DMS 273 treated with DMSO at 0.1 percent for 48 hours (cell line): Measurements from ENCODE around the gene KCNMB3.
"Not testable (repeated sequence)": the region's sequence is repeated elsewhere in the genome, so short reads cannot be mapped to it uniquely, and the experiment has no call there.

ENCODE experiments used
- DNase-seq: peaks from one replicate; lab custom pipeline; 2025; lab: John Stamatoyannopoulos, UW

KCNMB3 gene

GRCh38 chr3:179264449-179264848, 13.5 kb upstream of the KCNMB3 start:
- DNase-seq: no peak

GRCh38 chr3:179263134-179263533, 12.2 kb upstream of the KCNMB3 start:
- DNase-seq: no peak

GRCh38 chr3:179260949-179261765, 10.2 kb upstream of the KCNMB3 start:
- DNase-seq: no peak

- not testable (repeated sequence) for DNase-seq
Observed at GRCh38 chr3:179259959-179260756, 9.2 kb upstream of the KCNMB3 start.

DNA sequence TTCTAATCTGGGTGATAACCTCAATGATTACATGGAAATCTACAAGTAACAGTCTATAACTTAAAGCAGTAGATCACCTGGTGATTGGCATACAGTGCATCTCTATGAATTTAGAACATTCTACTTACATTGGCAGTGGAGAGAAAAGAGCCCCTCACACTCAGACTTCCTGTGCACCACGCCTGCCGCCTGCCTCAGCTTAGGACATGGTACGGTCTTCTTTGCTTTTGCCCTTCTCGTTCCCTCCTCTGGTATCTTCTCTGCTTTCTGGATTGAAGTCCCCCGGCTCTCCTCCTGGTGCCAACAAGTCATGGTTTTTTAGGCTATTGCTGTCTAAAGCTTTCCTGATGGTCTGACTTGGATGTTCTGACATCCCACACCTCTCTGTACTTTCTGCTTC, 7.9 kb upstream of the KCNMB3 start:
- no peak for DNase-seq

DNA sequence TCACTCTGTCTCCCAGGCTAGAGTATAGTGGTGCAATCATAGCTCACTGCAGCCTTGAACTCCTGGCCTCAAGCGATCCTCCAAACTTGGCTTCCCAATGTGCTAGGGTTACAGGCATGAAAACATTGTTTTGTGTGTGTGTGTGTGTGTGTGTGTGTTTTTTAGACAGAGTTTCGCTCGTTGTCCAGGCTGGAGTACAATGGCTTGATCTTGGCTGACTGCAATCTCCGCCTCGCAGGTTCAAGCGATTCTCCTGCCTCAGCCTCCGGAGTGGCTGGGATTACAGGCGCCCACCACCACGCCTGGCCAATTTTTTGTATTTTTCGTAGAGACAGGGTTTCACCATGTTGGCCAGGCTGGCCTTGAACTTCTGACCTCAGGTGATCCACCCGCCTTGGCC, 6.8 kb upstream of the KCNMB3 start:
- DNase-seq: not testable (repeated sequence)

DNA sequence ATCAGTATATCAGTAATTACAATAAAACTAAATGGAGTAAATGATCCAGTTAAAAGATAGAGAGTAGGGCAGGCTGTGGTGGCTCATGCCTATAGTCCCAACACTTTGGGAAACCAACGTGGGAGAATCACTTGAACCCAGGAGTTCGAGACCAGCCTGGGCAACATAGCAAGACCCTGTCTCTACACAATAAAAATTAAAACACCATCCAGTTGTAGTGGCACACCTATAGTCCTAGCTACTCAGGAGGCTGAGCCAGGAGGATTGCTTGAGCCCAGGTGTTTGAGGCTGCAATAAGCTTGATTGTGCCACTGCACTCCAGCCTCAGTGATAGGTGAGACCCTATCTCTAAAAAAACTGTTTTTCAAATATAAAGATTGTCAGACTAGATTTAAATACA, 5.9 kb upstream of the KCNMB3 start:
- DNase-seq: no peak

DNA sequence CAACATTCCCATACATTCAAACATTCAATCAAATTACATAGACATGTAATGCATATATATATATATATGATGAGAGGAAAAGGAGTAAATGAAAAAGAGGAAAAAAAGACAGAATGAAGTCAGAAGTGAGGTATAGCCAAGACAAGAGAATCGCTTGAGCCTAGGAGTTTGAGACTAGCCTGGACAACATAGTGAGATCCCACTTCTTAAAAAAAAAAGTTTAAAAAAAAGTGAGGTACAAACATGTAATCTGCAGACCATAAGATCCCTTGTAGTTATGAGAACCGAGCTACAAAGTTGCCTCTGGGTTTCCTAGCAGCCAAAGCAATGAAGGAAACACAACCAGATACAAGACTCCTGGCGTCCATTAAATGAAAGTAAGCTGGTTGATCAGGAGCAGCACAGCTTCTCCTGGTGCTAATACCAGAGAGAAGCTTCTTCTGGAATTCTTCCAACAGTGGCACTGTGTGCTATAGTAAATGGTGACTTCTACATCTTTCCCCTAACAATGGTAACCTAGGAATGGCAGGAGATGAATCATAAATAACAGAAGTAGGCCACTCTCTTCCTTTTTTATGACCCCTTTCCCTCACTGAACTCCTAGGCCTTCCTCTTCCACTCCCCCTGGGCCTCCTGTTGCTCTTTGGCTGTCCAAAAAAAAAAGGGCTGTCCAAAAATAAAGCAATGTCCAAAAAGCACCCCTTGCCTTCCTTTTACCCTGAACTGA, 3.5 kb downstream of the KCNMB3 start:
- DNase-seq: no peak

GRCh38 chr3:179244878-179245277, 6.0 kb downstream of the KCNMB3 start:
- DNase-seq: no peak

- DNase-seq: not testable (repeated sequence)
Observed at GRCh38 chr3:179242859-179243258, 8.1 kb downstream of the KCNMB3 start.

DNA sequence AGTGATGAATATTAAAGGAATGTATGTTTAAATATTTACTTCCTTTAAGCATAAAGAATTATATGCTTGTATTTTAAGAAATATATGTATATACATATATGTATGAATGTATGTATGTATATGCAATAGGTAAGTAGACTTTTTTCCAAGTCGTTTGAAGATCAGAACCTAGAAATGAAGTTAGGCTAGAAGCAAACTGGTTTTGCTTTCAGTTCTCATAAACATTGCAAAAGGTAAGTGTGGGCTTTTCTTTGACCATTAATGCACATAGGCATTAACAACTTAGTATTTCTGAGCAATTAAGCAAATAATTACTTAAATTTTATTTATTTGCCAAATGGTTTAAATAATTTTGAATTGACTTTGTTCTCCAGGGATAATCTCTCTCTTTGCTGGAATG, 10.6 kb downstream of the KCNMB3 start:
- DNase-seq: not testable (repeated sequence)

DNA sequence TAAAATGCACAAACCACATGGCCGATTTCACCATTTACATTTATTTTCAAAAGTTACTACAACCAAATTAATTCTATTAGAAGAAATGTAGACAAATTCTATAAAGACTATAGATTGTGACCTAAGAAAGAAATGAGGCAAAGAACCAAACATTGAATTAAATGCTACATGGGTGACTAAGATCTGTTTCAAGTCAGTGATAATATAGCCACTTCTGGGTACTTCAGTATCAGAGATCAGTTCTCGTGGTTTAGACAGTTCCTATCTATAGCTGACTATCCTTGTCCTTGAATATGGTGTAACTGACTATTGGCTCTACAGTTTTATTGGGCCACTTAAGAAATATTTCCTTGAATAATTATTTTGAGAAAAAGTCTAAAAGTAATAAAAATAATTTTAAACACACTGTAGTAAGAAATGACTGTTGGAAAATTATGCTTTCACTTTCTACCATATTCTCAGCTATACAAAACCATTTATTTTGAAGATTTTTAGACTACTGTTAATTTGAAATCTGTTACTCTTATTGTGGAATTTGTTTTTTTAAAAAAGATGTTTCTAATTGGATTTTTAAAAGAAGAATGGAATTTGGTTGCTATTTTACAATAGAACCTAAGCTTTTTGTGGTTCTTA, 14.1 kb downstream of the KCNMB3 start:
- DNase-seq: no peak

DNA sequence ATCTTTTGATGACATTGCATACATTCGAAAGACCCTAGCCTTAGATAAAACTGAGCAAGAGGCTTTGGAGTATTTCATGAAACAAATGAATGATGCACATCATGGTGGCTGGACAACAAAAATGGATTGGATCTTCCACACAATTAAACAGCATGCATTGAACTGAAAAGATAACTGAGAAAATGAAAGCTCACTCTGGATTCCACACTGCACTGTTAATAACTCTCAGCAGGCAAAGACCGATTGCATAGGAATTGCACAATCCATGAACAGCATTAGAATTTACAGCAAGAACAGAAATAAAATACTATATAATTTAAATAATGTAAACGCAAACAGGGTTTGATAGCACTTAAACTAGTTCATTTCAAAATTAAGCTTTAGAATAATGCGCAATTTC, 16.7 kb downstream of the KCNMB3 start:
- DNase-seq: no peak

DNA sequence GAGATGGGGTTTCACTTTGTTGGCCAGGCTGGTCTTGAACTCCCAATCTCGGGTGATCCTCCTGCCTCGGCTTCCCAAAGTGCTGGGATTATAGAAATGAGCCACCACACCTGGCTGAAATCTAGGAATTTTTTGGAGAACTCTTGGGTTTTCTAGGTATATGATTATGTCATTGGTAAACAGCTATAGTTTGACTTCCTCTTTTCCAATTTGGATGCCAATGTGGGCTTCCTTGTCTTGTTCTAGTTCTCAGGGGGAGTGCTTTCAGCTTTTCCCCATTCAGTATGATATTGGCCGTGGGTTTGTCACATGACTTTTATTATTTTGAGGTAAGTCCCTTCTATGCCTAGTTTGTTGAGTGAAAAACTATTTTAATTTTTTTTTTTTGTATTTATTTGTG, 17.9 kb downstream of the KCNMB3 start:
- DNase-seq: no peak

- DNase-seq: no peak
Observed at GRCh38 chr3:179229177-179229576, 21.7 kb downstream of the KCNMB3 start.

DNA sequence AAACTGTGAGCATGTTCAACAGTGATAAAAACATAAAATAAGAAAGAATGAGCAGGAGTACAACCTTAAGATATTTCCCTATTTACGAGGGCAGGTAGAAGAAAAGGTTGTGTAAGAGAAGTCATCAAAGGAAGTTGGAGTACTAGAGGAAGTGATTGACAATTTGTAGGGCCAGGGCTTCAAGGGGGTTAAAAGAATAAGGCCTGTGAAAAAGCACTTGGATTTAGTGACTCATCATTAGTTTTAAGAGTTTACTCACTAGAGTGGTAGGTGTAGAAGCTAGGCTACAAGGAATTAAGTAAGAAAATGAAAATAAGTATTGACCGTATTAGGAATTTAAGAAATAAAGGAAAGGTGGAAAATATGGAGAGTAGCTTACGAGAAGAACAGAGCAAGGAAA, 23.6 kb downstream of the KCNMB3 start:
- DNase-seq: no peak

GRCh38 chr3:179224584-179224983, 26.3 kb downstream of the KCNMB3 start:
- no peak for DNase-seq

DNA sequence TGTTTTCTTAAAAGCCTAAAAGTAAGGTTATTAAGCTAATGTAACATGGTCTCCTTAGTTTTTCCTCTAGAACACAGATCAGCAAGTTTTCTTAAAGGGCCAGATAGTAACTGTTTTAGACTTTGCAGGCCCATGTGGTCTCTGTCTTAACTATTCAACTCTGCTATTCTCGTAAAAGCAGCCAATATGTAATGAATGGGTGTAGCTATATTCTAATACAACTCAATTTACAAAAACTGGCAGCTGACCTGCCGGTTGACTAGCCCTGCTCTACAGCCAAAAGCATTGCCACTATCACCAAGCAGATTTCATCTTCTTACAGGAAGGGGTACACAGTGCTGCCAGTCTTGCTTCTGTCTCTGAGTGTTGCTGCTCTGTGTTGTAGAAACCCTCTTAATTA, 27.4 kb downstream of the KCNMB3 start:
- no peak for DNase-seq

DNA sequence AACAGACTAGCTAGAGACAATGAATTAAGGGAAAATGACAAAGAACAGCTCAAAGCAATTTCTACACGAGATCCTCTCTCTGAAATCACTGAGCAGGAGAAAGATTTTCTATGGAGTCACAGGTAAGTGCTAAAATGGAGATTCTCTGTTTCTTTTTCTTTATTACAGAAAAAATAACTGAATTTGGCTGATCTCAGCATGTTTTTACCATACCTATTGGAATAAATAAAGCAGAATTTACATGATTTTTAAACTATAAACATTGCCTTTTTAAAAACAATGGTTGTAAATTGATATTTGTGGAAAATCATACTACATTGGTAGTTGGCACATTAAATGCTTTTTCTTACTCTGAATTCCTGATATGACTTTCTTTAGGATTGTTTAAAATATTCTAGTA, 32.7 kb downstream of the KCNMB3 start:
- not testable (repeated sequence) for DNase-seq

DNA sequence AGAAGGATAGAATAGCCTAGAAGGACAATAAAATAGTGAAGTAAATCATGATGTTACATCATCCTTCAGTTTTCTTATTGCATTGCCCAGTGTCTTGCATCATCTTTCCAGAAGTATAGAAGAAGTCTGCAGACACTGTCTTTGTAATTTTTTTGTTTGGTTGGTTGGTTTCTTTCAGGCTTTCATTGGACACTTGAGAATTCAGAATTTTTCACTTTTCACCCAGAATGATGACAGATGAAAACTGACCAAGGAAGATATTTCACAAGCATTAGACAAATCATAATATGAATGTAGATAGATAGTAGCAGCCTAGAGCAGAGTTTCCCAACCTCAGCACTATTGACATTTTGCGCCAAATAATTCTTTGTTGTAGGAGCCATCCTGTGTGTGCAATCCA, 35.4 kb downstream of the KCNMB3 start:
- DNase-seq: not testable (repeated sequence)

- no peak for DNase-seq
Observed at GRCh38 chr3:179200790-179201189, 50.1 kb downstream of the KCNMB3 start.

- no peak for DNase-seq
Observed at GRCh38 chr3:179196700-179197099, 54.2 kb downstream of the KCNMB3 start.
